Measurements from ENCODE around the gene WNT3. TPM values are rescaled to one million over a fixed set of nuclear protein-coding genes. Genes with fewer than 3 reads are reported as not detected.

The WNT3 gene
- total and polyA plus RNA-seq, 10 of the 15 experiments (the other 5 are each of a cell fraction or from before 2014, with no cell fraction given), result 0.01 to 0.03 TPM; not detected in 8

- TF ChIP-seq MLLT1 (IDR thresholded peaks at IDR 0.05), result no peak
- no peak for TF ChIP-seq LARP7 (IDR thresholded peaks at IDR 0.05)
- TF ChIP-seq EZH2 (IDR thresholded peaks at IDR 0.05; ENCODE audit: borderline replicate concordance, control insufficient read depth, low read depth, low read length), result no peak
- TF ChIP-seq RELB (IDR thresholded peaks at IDR 0.05; ENCODE audit: low read depth), result no peak
- TF ChIP-seq NBN (IDR thresholded peaks at IDR 0.05), result no peak
- no peak for TF ChIP-seq HDAC6 (IDR thresholded peaks at IDR 0.05; ENCODE audit: unreplicated experiment)
- no peak for TF ChIP-seq CTCF (IDR thresholded peaks at IDR 0.05 in 2 of 3, conservative IDR thresholded peaks at IDR 0.05 in 1 of 3; ENCODE audit: control insufficient read depth in 2 of 3, extremely low read depth in 1 of 3, insufficient read depth in 1 of 3, low read depth in 3 of 3, low read length in 3 of 3)
- no peak for TF ChIP-seq ZNF384 (IDR thresholded peaks at IDR 0.05; ENCODE audit: borderline replicate concordance, low read depth, low read length)
- TF ChIP-seq ZNF687 (IDR thresholded peaks at IDR 0.05), result no peak
- TF ChIP-seq FOXK2 (IDR thresholded peaks at IDR 0.05), result no peak
- TF ChIP-seq BCL3 (IDR thresholded peaks at IDR 0.05; ENCODE audit: borderline replicate concordance, insufficient read depth, low read depth, low read length, poor library complexity, severe bottlenecking), result no peak
- no peak for TF ChIP-seq ELK1 (IDR thresholded peaks at IDR 0.05; ENCODE audit: low read depth, low read length)
- TF ChIP-seq ZBTB40 (IDR thresholded peaks at IDR 0.05; ENCODE audit: borderline replicate concordance), result no peak
Observed at GRCh38 chr17:46817901-46818209, 637 bp downstream of the WNT3 start (continued).

All from GM12878 (cell line).